ENCODE measurements around the gene FLOT1. TPM values are rescaled to one million over a fixed set of nuclear protein-coding genes. Genes with fewer than 3 reads are reported as not detected.

The FLOT1 gene
- total and polyA plus RNA-seq, 9 of the 15 experiments (the other 6 are each of a cell fraction or from before 2014, with no cell fraction given) = 11.7 to 149 (median 118) TPM

GRCh38 chr6:30686908-30687658, 55.4 kb downstream of the FLOT1 start (continued):
- TF ChIP-seq ZNF318 (IDR thresholded peaks at IDR 0.05; ENCODE audit: borderline replicate concordance in 1 of 2, low read depth in 1 of 2) = 0 out of 4 replicates have a peak, but pooled peaks of 1 of the 2 experiments have one; percentile 27
- TF ChIP-seq XRCC5 (IDR thresholded peaks at IDR 0.05; ENCODE audit: low read depth, low read length) = peak; percentile 23
- TF ChIP-seq ETV1 (tag; conservative IDR thresholded peaks at IDR 0.05; ENCODE audit: low read depth) = peak; percentile 57
- TF ChIP-seq, protein P1, sequence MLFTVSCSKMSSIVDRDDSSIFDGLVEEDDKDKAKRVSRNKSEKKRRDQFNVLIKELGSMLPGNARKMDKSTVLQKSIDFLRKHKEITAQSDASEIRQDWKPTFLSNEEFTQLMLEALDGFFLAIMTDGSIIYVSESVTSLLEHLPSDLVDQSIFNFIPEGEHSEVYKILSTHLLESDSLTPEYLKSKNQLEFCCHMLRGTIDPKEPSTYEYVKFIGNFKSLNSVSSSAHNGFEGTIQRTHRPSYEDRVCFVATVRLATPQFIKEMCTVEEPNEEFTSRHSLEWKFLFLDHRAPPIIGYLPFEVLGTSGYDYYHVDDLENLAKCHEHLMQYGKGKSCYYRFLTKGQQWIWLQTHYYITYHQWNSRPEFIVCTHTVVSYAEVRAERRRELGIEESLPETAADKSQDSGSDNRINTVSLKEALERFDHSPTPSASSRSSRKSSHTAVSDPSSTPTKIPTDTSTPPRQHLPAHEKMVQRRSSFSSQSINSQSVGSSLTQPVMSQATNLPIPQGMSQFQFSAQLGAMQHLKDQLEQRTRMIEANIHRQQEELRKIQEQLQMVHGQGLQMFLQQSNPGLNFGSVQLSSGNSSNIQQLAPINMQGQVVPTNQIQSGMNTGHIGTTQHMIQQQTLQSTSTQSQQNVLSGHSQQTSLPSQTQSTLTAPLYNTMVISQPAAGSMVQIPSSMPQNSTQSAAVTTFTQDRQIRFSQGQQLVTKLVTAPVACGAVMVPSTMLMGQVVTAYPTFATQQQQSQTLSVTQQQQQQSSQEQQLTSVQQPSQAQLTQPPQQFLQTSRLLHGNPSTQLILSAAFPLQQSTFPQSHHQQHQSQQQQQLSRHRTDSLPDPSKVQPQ (CRISPR knock-in tag; IDR thresholded peaks at IDR 0.05; ENCODE audit: borderline replicate concordance) = 0 out of 2 replicates have a peak, but pooled peaks have one; percentile 3
- TF ChIP-seq NUFIP1 (IDR thresholded peaks at IDR 0.05; ENCODE audit: partially characterized antibody) = peak; percentile 37
- TF ChIP-seq L3MBTL2 (IDR thresholded peaks at IDR 0.05) = peak; percentile 75
- peak; percentile 61 for TF ChIP-seq MTA2 (IDR thresholded peaks at IDR 0.05; ENCODE audit: low read depth)
- TF ChIP-seq, protein P2, sequence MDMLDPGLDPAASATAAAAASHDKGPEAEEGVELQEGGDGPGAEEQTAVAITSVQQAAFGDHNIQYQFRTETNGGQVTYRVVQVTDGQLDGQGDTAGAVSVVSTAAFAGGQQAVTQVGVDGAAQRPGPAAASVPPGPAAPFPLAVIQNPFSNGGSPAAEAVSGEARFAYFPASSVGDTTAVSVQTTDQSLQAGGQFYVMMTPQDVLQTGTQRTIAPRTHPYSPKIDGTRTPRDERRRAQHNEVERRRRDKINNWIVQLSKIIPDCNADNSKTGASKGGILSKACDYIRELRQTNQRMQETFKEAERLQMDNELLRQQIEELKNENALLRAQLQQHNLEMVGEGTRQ (CRISPR knock-in tag; IDR thresholded peaks at IDR 0.05) = peak; percentile 6; the same call in 1 of the 2 replicates
- peak; percentile 31 to 49 for TF ChIP-seq UBTF (IDR thresholded peaks at IDR 0.05; ENCODE audit: borderline replicate concordance in 1 of 2, low read depth in 2 of 2, low read length in 2 of 2)
- peak; percentile 55; the same call in 1 of the 2 replicates for TF ChIP-seq RAD51 (IDR thresholded peaks at IDR 0.05; ENCODE audit: borderline replicate concordance, low read depth)
- peak; percentile 98 for TF ChIP-seq PHF21A (IDR thresholded peaks at IDR 0.05; ENCODE audit: borderline replicate concordance, low read depth)
